Testis (tissue), 3 donors: ENCODE results near the gene CLN6. TPM values are rescaled to one million over a fixed set of nuclear protein-coding genes. Genes with fewer than 3 reads are reported as not detected.
"Not testable (repeated sequence)": the region's sequence is repeated elsewhere in the genome, so short reads cannot be mapped to it uniquely, and the experiment has no call there.

ENCODE experiments used
- DNase-seq: peaks from one replicate; pipeline ENCODE4 v3.0.0-alpha.2; 2019
- H3K27ac ChIP-seq, 2 donors: fragments of 200-600 bp; sonication (generic); one replicate each; pipeline ENCODE4 v1.5.1; 2019
- H3K27me3 ChIP-seq: fragments of 200-600 bp; sonication (generic); one replicate; pipeline ENCODE4 v1.5.1; 2019
- H3K36me3 ChIP-seq: fragments of 200-600 bp; sonication (generic); one replicate; pipeline ENCODE4 v1.5.1; 2017; ENCODE audit warnings: low read depth; ENCODE audit errors: missing control alignments
- H3K4me1 ChIP-seq: fragments of 200-600 bp; sonication (generic); one replicate; pipeline ENCODE4 v1.5.1; 2019
- H3K4me3 ChIP-seq, 2 donors: fragments of 200-600 bp; sonication (generic); one replicate each; pipeline ENCODE4 v1.5.1; 2017 to 2019
- H3K9me3 ChIP-seq: fragments of 200-600 bp; sonication (generic); one replicate; pipeline ENCODE4 v1.5.1; 2017
- CTCF ChIP-seq, 3 experiments: fragments of 450-650 bp in 2 of 3; fragments of 200-600 bp in 1 of 3; sonication (generic) in 1 of 3; IDR thresholded peaks; one replicate each; pipeline ENCODE4 v1.5.1; 2016 to 2019; ENCODE audit warnings: antibody characterized with exemption in 3 of 3, mild to moderate bottlenecking in 2 of 3, moderate library complexity in 1 of 3
- POLR2A ChIP-seq: fragments of 450-650 bp; IDR thresholded peaks from one replicate; pipeline ENCODE4 v1.6.1; 2017; ENCODE audit warnings: antibody characterized with exemption, mild to moderate bottlenecking, moderate library complexity
- WGBS, 2 donors: methylation state at CpG; one replicate each; pipeline ENCODE4 v1.1.5; 2018; 5-methylcytosine and 5-hydroxymethylcytosine counted together
- intact Hi-C: fragments of 100-400 bp; cut with DNase I; formaldehyde crosslinking; loops from one replicate; pipeline ENCODE4 v1.15.1; 2023; ENCODE audit warnings: low total_unique reads
- polyA plus RNA-seq: library from polyadenylated mRNA; stranded (reverse); fragments of 350-450 nt; fragmentation: Illumina TruSeq; extraction: RNeasy Lipid Tissue Mini Kit (QIAGEN cat#74804); gene quantifications from one replicate; pipeline ENCODE4 v1.2.3, GENCODE V29; 2014; ENCODE audit warnings: low read depth, low replicate concordance; ENCODE audit not compliant: insufficient read depth
- total RNA-seq, 2 donors: library from RNA; depleted of rRNA; stranded (reverse); fragments of >200 nt; gene quantifications; one replicate each; pipeline ENCODE4 v1.2.3, GENCODE V29; 2016

Gene CLN6
- total and polyA plus RNA-seq, 3 donors from 2014 or later, result 23.3 to 58.8 (median 39.7) TPM

GRCh38 chr15:68230157-68231100, 901 bp upstream of the CLN6 start:
- 49 to 53% methylated on average over 16 to 20 of the region's 20 CpGs for WGBS, 2 donors
- H3K27ac ChIP-seq, result peak overlapping the region; percentile 67 to 87

GRCh38 chr15:68228971-68229385, 550 bp downstream of the CLN6 start:
- DNase-seq, result no peak
- Histone ChIP-seq H3K9me3 (no peaks in the 10 kb centered on the region), H3K4me1 (peaks cover 18% of the 10 kb centered on the region), H3K27ac (peak overlapping the region; percentile 83 to 87), H3K27me3 (no peaks in the 10 kb centered on the region), H3K36me3 (no peaks in the 10 kb centered on the region), H3K4me3 (peak overlapping the region; percentile 83 to 85)
- TF ChIP-seq POLR2A (no peak), CTCF (IDR thresholded peaks at IDR 0.05) (no peak)
- 0% methylated on average over 7 to 35 of the region's 39 CpGs for WGBS, 2 donors
- intact Hi-C loops, result no loop called here

More at GRCh38 chr15:68230157-68231100, 901 bp upstream of the CLN6 start:
- no peak for TF ChIP-seq POLR2A
- no peak for TF ChIP-seq CTCF (IDR thresholded peaks at IDR 0.05)
- peak; percentile 36 for DNase-seq
- intact Hi-C loops, result no loop called here
- Histone ChIP-seq H3K9me3 (no peaks in the 10 kb centered on the region), H3K36me3 (no peaks in the 10 kb centered on the region), H3K27me3 (no peaks in the 10 kb centered on the region), H3K4me1 (peaks cover 18% of the 10 kb centered on the region), H3K4me3 (peak overlapping the region; percentile 83 to 85)

GRCh38 chr15:68228143-68228970, 1.2 kb downstream of the CLN6 start:
- H3K27me3 ChIP-seq, result no peaks in the 10 kb centered on the region
- H3K36me3 ChIP-seq, result no peaks in the 10 kb centered on the region
- WGBS, 2 donors, result 30 to 39% methylated on average over 25 of the region's 25 CpGs
- H3K9me3 ChIP-seq, result no peaks in the 10 kb centered on the region
- TF ChIP-seq CTCF (IDR thresholded peaks at IDR 0.05) (no peak), POLR2A (no peak)
- H3K4me3 ChIP-seq, result peak overlapping the region; percentile 83 to 85
- H3K4me1 ChIP-seq, result peaks cover 18% of the 10 kb centered on the region
- H3K27ac ChIP-seq, result no peak overlapping the region
- no peak for DNase-seq
- intact Hi-C loops, result no loop called here

GRCh38 chr15:68227643-68228142, 1.8 kb downstream of the CLN6 start:
- intact Hi-C loops, result no loop called here
- TF ChIP-seq CTCF (IDR thresholded peaks at IDR 0.05), result no peak
- no peak for TF ChIP-seq POLR2A
- H3K27me3 ChIP-seq, result no peaks in the 10 kb centered on the region
- H3K4me1 ChIP-seq, result peaks cover 18% of the 10 kb centered on the region
- no peaks in the 10 kb centered on the region for H3K9me3 ChIP-seq
- DNase-seq, result no peak
- no peak overlapping the region for H3K4me3 ChIP-seq
- WGBS, 2 donors, result 49 to 74% methylated on average over 8 to 9 of the region's 9 CpGs
- no peak overlapping the region for H3K27ac ChIP-seq
- no peaks in the 10 kb centered on the region for H3K36me3 ChIP-seq

- H3K36me3 ChIP-seq, H3K9me3 ChIP-seq, H3K4me3 ChIP-seq, H3K27ac ChIP-seq, DNase-seq, H3K27me3 ChIP-seq, intact Hi-C loops: not testable (repeated sequence)
- 95% methylated on average over 4 of the region's 4 CpGs for WGBS, 2 donors
- peaks cover 16% of the 10 kb centered on the region for H3K4me1 ChIP-seq
These were observed 4.1 kb downstream of the CLN6 start for GRCh38 chr15:68225442-68225841.
